ENCODE results near the gene CALHM5. TPM values are rescaled to one million over a fixed set of nuclear protein-coding genes. Genes with fewer than 3 reads are reported as not detected.

Gene CALHM5
- total RNA-seq, 1 donor from 2014 or later, result not detected

Other genes with a start within 250 kb of the CALHM5 start
- gene TSPYL1, start 231.7 kb upstream of the CALHM5 start, total RNA-seq, result 37.9 and 41.1 TPM in 2 replicates
- gene DSE, start 140.7 kb upstream of the CALHM5 start, total RNA-seq, result 2.9 and 3.0 TPM in 2 replicates
- 17.1 and 20.7 TPM in 2 replicates for gene CALHM6, start 50.3 kb upstream of the CALHM5 start, total RNA-seq
- gene TRAPPC3L, start 34.0 kb downstream of the CALHM5 start, total RNA-seq, result not detected in 2 replicates
- not detected in 2 replicates for gene CALHM4, start 42.1 kb downstream of the CALHM5 start, total RNA-seq
- 38.4 and 40.5 TPM in 2 replicates for gene RWDD1, start 59.9 kb downstream of the CALHM5 start, total RNA-seq
- 0.27 and 0.32 TPM in 2 replicates for gene RSPH4A, start 104.8 kb downstream of the CALHM5 start, total RNA-seq
- 16.5 and 16.7 TPM in 2 replicates for gene ZUP1, start 157.1 kb downstream of the CALHM5 start, total RNA-seq
- gene KPNA5, start 169.6 kb downstream of the CALHM5 start, total RNA-seq, result 8.4 and 10.0 TPM in 2 replicates

All from T-helper 2 cell treated with Interferon-gamma antibody and Interleukin-4, amounts not matched to agents 100 ng/mL and 5 ng/mL, for 36 hours (primary cell).